HepG2 (cell line): Measurements from ENCODE around the gene GINM1. TPM values are rescaled to one million over a fixed set of nuclear protein-coding genes. Genes with fewer than 3 reads are reported as not detected.

Experiments used
- ARID5B ChIP-seq: IDR thresholded peaks from 2 replicates; pipeline ENCODE4 v1.4.0; 2020; ENCODE audit warnings: mild to moderate bottlenecking, missing genetic modification reagents
- ATAD3A ChIP-seq: sonication (generic); formaldehyde crosslinking; IDR thresholded peaks from 2 replicates; pipeline ENCODE4 v1.4.0; 2020; ENCODE audit warnings: missing genetic modification reagents
- DR1 ChIP-seq: sonication (generic); formaldehyde crosslinking; IDR thresholded peaks from 2 replicates; pipeline ENCODE4 v1.8.0; 2021; ENCODE audit warnings: mild to moderate bottlenecking, missing genetic modification reagents, inconsistent platforms
- HNF1B ChIP-seq: sonication (generic); formaldehyde crosslinking; IDR thresholded peaks from 2 replicates; pipeline ENCODE4 v1.5.1; 2020; ENCODE audit warnings: mild to moderate bottlenecking, moderate library complexity, missing genetic modification reagents
- IRF2 ChIP-seq: IDR thresholded peaks from 2 replicates; pipeline ENCODE4 v1.6.1; 2018; ENCODE audit warnings: missing genetic modification reagents, missing compliant biosample characterization
- MATR3 ChIP-seq: sonication (generic); formaldehyde crosslinking; IDR thresholded peaks from 2 replicates; pipeline ENCODE4 v1.4.0; 2020; ENCODE audit warnings: missing genetic modification reagents
- MLX ChIP-seq: IDR thresholded peaks from 2 replicates; pipeline ENCODE4 v1.6.1; 2016
- NPAS2 ChIP-seq: sonication (generic); formaldehyde crosslinking; IDR thresholded peaks from 2 replicates; pipeline ENCODE4 v1.8.0; 2022; ENCODE audit warnings: mild to moderate bottlenecking, missing genetic modification reagents, borderline replicate concordance
- RFX3 ChIP-seq: IDR thresholded peaks from 2 replicates; pipeline ENCODE4 v1.6.1; 2016; ENCODE audit warnings: missing biosample characterization, missing genetic modification reagents
- ZIK1 ChIP-seq: sonication (generic); formaldehyde crosslinking; IDR thresholded peaks from 2 replicates; pipeline ENCODE4 v1.5.0; 2020; ENCODE audit warnings: mild to moderate bottlenecking, low read depth, missing genetic modification reagents, borderline replicate concordance
- ZNF274 ChIP-seq: sonication (generic); formaldehyde crosslinking; IDR thresholded peaks from 2 replicates; pipeline ENCODE4 v1.5.1; 2020; ENCODE audit warnings: mild to moderate bottlenecking, missing genetic modification reagents
- ZNF292 ChIP-seq: sonication (generic); formaldehyde crosslinking; IDR thresholded peaks from 2 replicates; pipeline ENCODE4 v1.8.1; 2022; ENCODE audit warnings: mild to moderate bottlenecking, low read depth, missing genetic modification reagents, borderline replicate concordance
- ZNF574 ChIP-seq: sonication (generic); formaldehyde crosslinking; IDR thresholded peaks from 2 replicates; pipeline ENCODE4 v1.4.0; 2020; ENCODE audit warnings: missing genetic modification reagents
- polyA plus RNA-seq, 8 experiments: library from polyadenylated mRNA; depleted of rRNA in 3 of 8; stranded (reverse) in 7 of 8; unstranded in 1 of 8; fragments of >200 nt; fragmentation: Illumina TruSeq in 4 of 8; extraction: Trizol in 4 of 8; gene quantifications; 2 replicates each; pipeline versions ENCODE4 v1.2.1 to v1.2.3, GENCODE V29; 2011 to 2016; ENCODE audit warnings: low read depth in 4 of 8, missing spikeins in 1 of 8, mixed read lengths in 1 of 8; ENCODE audit not compliant: insufficient read depth in 1 of 8
- total RNA-seq, 5 experiments: library from RNA; depleted of rRNA; stranded (reverse); fragments of >200 nt; fragmentation: Illumina TruSeq; extraction: Trizol; gene quantifications; 2 replicates each; pipeline ENCODE4 v1.2.3, GENCODE V29; 2016; ENCODE audit warnings: low read depth in 1 of 5
- TF ChIP-seq, protein P1 (sequence below): sonication (generic); formaldehyde crosslinking; IDR thresholded peaks from 2 replicates; pipeline ENCODE4 v1.5.0; 2020; ENCODE audit warnings: mild to moderate bottlenecking, missing genetic modification reagents, borderline replicate concordance
- TF ChIP-seq, protein P2 (sequence below): sonication (generic); formaldehyde crosslinking; IDR thresholded peaks from 2 replicates; pipeline ENCODE4 v1.8.1; 2023; ENCODE audit warnings: mild to moderate bottlenecking, inconsistent platforms, moderate library complexity, missing genetic modification reagents, borderline replicate concordance

The GINM1 gene
- total and polyA plus RNA-seq, 2 of the 13 experiments (the other 11 are each of a cell fraction or from before 2014, with no cell fraction given): 19.4 to 27.5 TPM

DNA sequence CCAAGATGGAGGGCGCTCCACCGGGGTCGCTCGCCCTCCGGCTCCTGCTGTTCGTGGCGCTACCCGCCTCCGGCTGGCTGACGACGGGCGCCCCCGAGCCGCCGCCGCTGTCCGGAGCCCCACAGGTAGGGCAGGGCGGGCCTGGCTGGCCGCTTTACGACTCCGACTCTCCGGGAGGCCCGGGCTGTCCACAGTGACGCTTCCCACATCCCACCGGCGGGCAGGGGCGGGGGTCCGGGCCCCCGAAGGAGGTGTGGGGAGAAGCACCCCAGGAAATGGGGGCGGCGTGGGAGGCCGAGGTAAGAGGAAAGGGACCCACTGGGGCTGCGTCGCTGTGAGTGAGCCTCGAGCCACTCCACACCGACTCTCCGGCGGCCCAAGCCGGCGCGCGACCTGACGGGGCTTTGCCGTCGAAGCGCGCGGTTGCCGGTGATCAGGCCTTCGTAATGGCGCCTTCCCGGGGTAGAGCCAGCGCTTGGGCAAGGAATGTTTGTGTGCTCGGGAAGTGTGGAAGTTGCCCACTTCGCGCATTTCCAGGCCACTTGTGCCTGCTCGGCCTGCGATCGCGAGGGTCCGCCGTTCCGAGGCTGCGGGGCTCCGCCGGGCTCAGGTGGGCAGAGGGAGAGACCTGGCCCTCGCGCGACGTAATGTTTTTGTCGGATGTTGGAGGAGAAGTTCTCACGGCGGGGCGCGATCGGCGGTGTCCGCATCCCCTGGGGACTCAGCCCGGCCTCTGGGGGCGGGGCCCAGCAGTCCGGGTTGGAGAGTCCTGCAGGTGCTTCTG lies 427 bp downstream of the GINM1 start (continued):
- TF ChIP-seq ARID5B (CRISPR knock-in tag): no peak
- no peak for TF ChIP-seq NPAS2
- TF ChIP-seq ZIK1 (CRISPR knock-in tag): no peak
- no peak for TF ChIP-seq MATR3 (CRISPR knock-in tag)
- TF ChIP-seq ATAD3A (CRISPR knock-in tag): 0 out of 2 replicates have a peak, but pooled peaks have one; percentile 18
- TF ChIP-seq MLX: no peak
- TF ChIP-seq, protein P1, sequence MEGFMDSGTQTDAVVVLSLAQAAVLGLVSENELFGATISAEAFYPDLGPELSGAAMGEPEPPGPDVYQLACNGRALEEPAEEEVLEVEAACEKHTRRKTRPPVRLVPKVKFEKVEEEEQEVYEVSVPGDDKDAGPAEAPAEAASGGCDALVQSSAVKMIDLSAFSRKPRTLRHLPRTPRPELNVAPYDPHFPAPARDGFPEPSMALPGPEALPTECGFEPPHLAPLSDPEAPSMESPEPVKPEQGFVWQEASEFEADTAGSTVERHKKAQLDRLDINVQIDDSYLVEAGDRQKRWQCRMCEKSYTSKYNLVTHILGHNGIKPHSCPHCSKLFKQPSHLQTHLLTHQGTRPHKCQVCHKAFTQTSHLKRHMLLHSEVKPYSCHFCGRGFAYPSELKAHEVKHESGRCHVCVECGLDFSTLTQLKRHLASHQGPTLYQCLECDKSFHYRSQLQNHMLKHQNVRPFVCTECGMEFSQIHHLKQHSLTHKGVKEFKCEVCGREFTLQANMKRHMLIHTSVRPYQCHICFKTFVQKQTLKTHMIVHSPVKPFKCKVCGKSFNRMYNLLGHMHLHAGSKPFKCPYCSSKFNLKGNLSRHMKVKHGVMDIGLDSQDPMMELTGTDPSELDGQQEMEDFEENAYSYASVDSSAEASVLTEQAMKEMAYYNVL (CRISPR knock-in tag): 0 out of 2 replicates have a peak, but pooled peaks have one; percentile 43
- TF ChIP-seq IRF2: no peak; the same call in 1 of the 2 replicates
- TF ChIP-seq ZNF574 (CRISPR knock-in tag): peak; percentile 19; the same call in 1 of the 2 replicates
- TF ChIP-seq, protein P2, sequence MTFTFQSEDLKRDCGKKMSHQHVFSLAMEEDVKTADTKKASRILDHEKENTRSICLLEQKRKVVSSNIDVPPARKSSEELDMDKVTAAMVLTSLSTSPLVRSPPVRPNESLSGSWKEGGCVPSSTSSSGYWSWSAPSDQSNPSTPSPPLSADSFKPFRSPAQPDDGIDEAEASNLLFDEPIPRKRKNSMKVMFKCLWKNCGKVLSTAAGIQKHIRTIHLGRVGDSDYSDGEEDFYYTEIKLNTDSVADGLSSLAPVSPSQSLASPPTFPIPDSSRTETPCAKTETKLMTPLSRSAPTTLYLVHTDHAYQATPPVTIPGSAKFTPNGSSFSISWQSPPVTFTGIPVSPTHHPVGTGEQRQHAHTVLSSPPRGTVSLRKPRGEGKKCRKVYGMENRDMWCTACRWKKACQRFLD (CRISPR knock-in tag): peak; percentile 81; the same call in 1 of the 2 replicates
- peak; percentile 91 for TF ChIP-seq ZNF274 (CRISPR knock-in tag)
- peak; percentile 67; the same call in 1 of the 2 replicates for TF ChIP-seq ZNF292 (CRISPR knock-in tag)
- TF ChIP-seq DR1: no peak; the same call in 1 of the 2 replicates
- no peak for TF ChIP-seq RFX3
- TF ChIP-seq HNF1B (CRISPR knock-in tag): peak; percentile 75
